ENCODE data around the gene RPS21.
"Not testable (repeated sequence)": the region's sequence is repeated elsewhere in the genome, so short reads cannot be mapped to it uniquely, and the experiment has no call there.

RPS21 gene

DNA sequence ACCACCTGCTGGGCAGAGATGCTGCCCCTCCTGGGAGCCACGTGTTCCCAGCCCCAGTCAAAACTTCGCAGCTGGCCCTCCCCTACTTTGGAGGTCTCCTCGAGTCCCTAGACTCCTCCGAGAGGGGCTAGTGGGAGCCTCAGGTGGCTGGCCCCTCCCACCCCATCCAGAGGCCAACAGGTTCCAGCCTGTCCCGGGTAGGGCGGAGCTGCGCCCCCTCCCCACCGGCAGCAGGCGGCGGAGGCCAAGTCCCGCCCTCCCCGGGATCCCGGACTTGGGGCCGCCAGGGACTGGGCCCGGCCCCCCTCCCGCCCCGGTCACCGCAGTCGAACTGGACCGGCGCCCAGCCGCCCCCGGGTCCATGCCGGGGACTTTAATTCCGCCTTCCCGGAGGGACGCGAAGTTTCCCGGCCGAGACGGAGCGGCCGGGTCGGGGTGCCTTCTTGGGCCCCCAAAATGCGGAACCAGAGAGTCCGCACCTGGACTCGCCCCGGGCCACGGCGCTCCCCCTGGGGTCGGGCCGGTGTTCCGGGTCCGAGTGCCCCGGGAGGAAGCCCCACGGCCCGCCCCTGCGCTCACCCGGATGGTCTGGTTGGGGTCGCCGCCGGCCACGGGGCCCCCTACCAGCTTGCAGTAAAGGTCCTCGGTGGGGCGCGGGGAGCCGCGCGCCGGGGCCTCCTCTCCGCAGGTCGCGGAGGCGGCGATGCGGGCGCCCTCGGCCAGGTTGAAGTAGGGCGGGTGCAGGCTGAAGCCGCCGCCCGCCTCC is 20.4 kb upstream of the RPS21 start:
- no peak for DNase-seq

DNA sequence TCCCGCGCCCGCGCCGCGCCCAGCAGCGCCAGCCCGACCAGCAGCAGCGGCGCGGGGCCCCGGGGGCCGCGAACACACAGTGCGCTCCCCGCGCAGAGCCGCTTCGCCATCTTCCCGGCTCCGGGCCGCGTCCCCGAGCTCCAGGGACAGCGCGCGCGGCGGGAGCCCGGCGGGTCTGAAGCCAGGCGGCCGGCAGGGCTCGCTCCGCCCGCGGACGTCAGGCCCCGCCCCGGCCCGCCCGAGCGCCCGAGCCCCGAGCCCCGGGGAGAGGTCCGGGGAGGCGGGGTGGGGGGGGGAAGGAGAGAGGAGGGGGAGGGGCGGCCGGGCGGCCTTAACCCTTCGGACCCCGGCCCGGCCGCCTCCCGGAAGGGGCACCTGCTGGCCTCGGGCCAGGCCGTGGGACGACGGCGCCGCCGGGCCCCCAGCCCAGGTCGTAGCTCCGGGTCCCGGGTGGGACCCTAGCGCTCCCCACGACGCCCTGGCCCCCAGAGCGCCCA is 19.7 kb upstream of the RPS21 start, which contains the start of gene LAMA5:
LAMA5 (minus strand) TSS at position 177 of the 497 bp plus-strand sequence; CDS start at position 110, 67 bp downstream.
- DNase-seq, result no peak

DNA sequence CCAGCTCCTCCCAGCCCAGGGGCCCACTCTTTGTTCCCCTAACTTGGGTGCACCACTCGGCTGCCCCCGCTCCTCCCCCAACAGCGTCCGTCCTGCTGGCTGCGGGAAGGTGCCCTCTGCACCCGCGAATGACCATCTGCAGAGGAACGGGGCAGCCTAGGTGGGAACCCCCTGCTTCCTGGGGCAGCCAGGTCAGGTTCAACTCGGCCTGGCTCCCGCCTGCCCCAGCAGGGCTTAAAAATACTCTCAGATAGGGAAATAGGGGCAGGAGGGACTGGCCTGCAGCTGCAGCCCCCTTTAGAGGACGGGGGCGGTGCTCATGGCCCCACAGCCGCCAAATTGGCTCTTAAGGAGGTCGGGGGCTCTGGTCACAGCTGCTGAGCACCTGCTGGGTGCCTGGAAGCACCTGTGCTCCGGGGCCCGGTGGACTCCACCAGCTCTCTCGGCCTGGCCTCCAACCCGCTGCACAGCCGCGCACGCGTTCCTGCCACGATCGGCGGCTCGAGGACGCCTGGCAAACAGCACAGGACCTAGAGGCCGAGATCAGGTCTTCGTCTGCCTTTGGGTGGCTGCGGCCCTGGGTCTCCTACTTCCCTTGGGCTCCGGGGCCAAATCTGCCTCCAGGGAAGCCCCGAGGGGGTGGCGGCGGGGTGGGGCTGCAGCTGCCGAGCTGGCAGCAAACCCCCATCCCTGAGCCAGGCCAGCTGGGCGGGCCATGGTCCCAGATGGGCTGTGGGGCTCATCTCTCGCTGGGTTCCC is 19.1 kb upstream of the RPS21 start:
- DNase-seq, result peak; percentile 80

DNA sequence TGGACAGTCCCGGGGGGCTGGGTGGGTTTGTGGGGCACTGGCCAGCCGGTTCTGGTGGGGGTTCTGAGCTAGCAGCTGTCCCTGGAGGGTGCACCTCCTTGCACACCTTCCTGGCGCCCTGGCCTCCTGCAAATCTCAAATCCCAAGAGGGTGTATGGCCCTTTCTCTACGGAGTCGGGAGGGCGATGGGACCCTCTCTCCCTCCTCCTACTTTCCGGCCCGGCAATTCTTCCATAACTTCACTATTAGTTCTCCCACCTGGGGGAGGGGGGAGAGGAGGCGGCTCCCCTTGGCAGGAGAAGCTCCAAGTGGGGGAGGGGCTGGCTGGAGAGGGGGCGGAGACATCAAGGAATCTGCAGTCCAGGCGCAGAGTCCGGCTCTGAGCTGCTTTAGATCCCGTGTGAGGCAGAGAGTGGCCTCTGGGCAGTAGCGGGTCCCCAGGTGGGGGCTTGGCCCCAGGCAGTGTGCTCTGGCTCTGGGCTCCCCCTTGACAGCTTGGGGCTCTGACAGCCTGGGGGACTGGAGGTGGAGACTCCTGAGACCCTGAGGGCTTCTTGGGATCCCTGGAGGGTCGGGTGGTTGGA is 18.4 kb upstream of the RPS21 start:
- no peak for DNase-seq

DNA sequence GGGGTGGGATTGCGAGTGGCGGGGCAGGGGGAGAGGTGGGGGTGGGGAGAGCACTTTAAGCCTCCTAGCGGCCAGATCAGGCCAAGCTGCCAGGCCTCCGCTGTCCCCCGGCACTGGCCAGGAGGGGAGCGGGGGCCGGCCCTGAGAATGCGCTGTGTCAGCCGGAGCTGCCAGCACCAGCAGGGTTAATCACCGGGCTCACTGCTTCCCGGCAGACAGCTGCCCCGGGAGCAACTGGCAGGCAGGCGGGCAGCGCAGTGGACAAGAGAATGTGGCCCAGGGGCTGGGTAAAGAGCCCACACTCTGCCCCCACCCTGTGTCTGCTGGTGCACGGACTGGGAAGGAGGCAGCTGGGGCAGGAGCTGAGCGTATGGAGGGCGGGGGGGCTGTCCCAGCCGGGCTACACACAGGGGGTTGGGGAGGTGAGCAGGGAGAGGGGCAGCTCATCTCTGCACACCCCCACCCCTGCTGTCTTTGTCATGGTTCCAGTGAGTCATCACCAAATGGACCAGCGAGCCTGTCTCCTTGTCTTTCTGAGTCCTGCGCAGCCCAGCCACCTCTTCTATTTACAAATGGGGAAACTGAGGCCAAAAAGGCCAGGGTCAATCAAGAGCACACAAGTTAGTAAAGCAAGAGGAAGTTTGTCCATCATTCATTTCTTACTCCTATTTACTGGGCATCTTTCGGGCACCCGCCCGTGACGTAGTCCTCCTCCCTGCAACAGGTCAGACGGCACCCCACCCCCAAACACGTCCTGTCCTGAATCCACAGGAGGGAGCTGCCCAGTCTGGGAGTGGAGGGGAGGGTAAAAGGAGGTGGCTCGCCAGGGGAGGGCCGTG is 17.7 kb upstream of the RPS21 start:
- DNase-seq, result no peak

DNA sequence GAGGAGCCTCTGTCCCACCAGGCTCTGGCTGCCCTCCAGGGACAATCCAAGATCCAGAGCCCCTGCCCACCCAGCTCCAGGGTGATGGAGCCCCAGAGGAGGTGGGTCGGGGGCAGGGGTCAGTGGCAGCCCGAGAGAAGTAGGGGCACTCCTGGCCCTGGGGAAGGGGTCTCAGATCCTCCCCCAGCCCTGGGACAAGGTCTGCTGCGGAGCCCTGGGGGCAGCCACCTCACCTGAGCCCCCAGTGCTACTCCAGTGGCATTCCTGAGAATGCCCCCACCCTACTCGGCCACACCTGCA is 17.1 kb upstream of the RPS21 start:
- DNase-seq, result no peak

DNA sequence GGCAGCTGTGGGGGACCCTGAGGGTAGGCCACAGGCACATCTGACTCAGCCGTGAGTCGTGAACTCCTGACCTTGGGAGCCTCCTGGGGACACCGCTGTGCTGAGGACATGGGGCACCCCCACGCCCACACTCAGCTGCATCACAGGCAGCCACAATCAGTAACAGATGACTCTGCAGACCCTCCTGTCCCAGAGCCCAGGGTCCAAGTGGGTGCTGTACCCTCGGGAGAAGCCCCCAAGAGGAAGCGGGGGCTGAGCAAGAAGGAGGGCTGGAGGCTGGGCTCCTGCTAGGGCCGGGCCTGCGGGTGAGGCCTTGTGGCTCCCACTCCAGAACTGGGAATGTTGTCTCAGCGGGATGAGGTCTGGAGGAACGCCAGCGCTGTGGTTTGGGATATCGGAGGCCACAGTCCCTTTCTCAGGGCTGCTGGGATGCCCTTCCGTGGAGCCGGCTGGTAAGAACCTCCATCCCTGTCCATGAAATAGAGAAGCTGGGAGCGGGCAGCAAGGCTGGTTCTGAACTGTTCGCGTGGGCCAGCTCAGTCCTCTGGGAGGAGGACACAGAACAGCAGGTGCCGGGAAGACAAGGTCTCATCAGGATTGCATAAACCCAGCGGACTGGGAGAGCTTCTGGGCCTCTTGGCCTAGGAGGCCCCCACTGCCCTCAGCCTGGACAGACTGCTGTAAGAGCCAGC is 16.6 kb upstream of the RPS21 start:
- no peak for DNase-seq

DNA sequence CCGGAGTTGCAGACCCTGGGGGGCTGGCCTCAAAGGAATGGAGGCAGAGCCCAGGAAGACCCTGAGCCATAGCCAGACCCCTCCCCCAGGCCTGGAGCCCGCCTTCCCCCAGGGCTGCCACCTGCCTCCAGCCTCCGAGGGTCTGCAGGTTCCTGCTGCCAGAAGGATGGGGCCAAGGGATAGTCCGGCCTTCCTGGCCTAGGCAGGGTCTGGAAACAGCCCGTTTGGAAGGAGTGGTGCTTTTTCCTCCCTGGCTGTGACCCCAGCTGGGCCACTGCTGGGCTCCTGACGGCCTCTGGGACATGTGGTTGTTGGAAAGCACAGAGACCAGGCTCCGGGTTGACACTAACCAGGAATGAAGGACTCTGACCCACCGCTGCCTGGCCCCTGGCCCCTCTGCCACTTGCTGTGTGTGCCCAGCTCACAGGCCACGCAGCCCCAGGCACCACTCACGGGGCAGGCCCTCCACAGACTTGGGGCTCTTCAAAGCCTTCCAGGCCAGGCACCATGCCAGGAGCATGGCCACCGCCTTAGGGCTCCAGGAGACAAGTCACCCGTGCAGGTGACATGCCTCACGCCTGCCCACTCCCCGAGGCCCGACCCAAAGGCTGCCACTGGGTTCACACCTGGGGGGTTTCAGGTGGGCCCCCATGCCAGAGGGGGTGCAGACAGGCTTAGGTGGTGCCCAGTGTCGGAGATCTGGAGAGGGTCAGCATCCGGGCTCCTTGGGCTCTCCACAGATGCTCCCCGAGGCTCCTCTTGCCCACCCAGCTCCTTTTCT is 15.9 kb upstream of the RPS21 start:
- no peak for DNase-seq

DNA sequence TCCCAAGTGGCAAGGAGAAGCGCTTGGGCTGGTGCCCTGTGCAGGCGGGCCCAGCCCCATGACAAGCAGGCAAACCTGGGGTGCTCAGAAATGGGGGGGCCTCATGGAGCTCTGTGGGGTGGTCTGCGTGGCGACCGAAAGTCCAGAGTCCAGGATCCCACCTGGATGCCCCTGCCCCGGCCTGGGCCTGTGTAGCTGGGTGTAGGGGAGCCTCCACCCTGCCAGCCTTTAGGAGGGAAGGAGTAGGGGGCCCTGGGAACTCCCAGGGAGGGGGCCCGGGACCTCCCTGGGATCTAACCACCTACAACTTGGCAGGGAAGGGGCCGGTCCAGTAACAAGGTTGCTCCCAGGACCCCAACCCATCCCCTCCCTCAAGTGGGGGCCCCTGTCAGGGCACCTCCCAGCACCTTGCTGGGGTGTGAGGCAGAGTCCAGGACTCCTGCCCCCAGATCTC is 15.3 kb upstream of the RPS21 start:
- no peak for DNase-seq

DNA sequence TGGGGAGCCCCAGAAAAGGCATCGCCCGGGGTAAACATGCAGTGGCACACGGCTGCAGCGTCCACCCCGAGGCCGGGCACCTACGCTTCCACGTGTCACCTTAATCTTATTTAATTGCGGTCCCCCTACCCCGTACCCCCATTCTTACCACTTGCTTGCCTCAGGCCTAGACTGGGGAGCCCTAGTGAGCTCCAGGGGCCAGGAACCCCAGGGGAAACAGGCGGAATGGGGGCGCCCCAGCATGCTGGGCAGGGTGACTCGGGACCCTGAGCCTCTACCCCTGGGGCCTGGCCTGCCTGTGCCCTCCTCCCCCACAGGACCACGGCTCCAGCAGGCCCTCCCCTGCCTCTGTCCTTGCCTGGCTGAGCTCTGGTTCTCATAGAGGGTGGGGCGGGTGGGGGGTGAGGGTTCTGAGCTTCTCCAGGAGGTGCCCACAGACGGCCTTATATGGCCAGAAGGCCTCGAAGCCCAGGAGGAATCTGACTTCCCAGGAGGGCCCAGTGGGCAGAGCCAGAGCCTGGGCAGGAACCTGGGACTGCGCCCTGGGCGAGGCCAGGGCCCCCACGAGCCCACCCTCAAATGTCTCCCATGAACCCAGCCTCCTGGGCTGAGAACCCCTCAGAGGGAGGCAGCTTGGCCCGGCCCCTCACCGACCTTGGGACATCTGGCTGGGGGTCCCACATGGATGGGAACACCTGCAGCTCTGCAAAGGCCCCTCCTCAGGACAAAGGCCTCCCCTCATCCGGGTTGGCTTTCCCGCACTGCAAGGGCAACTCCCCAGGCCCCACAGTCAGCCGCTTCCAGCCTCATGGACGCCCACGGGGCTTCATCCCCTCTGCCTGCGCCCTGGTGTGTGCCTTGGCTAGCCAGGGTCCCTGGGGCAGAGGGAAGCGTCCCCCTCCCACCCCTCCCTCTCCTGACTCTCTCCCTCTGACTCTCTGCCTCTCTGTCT is 14.6 kb upstream of the RPS21 start:
- DNase-seq, result no peak

DNA sequence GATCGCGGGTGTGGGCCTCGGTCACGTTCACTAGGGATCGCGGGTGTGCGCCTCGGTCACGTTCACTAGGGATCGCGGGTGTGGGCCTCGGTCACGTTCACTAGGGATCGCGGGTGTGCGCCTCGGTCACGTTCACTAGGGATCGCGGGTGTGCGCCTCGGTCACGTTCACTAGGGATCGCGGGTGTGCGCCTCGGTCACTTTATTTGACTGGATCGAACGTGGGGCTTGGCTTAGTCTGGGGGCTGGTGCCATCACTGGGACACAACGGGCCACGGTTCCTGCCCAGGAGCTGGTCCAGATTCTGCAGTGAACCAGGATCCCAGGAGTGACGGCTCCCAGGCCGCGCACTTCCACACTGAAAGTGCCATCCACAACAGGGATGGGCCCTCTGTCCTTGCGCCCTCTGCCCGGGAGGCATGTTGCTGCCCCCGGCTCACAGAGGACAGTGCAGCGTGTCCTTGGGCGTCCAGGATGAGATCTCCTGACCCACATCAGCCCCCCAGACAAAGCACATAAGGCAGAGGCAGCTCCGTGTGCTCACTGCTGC is 13.2 kb upstream of the RPS21 start:
- not testable (repeated sequence) for DNase-seq

DNA sequence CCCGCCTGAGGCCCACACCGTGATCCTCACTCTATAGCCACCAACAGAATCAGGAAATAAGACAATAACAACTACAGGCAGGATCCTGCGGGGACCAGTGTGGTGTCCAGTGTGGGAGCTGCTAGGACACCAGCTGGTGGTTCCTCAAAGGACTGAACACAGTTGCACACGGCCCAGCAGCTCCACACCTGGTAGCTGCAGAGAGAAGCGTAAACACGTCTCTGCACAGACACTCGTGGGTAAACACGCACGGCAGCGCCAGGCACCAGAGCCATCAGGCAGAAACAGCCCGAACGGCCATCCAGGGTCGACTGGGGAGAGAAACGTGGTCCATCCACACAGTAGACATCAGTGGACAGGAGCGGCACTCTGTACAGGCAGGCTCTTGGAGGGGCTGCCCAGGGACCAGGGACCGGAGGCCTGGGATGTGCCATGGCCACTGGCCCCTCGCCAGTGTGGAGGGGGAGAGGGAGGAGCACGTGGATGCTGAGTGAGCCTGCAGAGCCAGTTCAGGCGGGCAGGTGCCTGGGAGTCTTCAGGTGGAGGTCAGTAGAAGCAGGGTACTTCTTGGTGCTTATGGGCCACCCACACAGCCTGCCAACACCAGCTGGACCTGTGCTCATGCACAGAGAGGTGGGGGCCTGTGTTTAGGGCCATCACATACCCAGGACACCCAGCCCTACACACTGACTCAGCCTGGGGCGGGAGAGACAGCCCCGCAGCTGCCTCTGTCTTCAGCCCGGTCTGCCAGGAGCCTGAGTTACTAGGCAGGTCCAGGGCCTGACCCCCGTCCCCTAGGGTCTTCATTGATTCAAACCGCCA is 12.4 kb upstream of the RPS21 start:
- DNase-seq, result no peak

DNA sequence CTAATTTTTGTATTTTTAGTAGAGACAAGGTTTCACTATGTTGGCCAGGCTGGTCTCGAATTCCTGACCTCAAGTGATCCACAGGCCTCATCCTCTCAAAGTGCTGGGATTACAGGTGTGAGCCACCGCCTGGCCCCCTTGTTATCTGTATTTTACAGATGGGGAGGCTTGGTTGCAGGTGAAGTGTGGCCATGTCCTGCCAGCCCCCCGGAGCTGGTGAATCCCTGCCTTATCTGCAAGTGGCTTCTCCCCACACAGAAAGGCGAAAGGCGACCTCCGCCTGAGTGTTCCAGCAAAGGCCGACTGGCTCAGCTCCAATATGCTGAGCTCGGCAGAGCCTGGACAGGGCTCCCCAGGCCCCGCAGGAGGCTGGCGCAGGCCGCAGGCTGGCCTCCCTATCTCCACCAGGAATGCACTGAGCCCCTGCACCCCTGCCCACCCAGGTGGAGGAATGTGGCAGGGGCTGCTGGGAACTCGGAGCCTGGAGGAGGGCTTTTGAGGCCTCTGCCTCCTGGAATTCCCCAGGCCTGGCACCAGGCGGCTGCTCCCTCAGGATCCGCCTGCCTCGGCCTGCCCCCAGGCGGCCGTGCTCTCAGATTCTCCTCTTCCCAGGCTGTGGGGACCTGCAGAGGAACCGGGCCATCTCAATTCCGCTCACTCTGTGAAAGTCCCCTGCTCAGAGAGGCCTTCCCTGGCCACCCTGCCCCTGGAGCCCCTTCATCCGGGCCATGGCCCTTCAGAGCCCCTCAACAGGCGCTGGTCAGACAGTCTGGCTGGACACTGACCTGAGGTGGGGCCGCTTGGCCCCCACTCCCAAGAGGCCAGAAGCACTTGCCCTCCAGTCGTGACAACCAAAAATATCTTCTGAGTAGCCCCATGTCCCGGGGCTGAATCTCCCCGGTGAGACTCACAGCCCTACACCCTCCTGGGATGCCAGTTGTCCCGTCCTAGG is 10.5 kb upstream of the RPS21 start:
- DNase-seq, result no peak

DNA sequence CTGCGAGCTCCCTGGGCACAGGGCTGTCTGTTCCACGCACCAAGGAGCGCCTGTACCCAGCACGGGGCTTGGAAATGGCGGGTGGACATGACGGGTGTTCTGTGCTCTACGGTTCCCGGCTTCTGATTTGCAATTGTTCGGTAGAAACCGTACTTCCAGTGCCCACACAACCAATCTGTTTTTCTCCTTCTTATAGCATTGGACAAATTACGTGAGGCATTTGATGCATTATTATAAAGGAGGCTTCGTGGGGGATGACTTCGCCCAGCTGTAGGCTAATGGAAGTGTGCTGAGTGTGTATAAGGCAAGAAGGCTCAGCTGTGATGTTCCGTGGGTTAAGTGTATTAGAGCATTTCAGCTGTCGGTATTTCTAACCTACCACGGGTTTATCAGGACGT is 9.8 kb upstream of the RPS21 start:
- no peak for DNase-seq

DNA sequence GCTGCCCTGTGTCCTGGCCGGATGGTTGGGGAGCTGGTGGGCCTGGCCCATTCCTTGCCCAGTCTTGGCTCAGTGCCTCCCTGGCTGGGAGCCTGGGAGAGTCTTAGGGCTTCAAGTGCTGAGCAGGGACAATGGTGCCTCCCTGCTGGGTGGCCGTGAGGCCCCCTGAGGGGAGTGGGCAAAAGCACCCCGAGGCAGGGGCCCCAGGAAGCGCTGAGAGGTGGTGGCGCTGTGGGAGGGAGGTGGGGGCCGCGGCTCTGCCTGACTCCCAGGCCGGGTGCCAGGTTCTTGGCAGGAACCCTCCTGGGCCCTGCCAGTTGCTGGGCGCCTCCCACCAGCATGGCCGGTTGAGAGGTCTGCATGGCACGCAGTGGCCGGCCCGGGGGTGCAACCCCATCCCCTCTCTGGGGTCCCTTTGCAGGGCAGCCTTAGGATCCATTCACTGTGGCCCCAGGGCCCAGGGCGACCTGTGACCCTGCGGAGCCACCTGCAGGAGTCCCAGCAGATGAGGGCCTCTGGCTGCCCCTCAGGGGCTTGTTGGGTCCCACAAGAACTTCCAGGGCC is 9.2 kb upstream of the RPS21 start:
- DNase-seq, result no peak

DNA sequence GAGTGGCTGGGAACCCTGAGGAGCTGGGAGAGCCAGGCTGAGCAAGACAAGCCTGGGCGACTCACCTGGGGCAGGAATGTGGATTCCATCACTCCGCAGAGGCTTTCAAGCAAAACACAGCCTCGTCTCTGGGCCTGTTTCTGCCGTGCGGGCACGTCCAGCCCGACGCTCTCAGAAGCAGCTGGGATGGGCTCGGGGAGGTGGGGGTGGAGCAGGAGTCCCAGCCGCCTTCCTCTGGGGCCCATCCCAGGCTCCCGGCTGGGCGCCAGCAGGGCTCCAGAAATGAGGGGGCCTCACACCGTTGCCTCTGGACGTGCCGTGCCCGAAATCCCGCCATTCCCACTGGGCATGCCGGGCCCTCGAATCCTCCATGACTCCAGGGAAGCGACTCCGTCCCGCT is 8.7 kb upstream of the RPS21 start:
- DNase-seq, result no peak

DNA sequence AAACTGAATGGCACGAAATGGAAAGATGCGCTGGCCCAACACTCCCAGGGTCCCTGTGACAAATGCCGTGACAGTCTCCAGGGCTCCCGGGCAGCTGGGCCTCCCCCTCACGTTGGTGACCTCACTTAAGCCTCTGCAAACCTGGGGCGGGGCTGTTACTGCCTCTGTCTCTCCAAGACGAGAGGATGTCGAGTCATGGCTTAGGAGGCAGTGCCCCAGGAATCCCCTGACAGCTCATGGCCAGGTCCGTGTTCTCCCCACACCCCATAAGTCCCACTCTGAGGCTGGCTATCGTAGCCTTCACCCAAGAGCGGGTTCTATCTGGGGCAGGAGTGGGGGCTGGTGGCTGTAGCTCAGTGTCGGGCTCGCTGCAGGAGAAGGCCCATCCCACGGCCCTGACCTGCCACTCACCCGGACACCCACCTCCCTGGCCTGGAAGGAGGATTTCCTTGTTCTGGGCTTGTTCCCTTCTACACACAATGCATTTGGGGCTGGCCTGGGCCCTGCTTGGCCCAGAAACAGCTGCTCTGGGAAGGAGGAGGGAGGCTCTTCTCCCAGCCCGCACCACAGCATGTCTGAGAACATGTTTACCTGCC is 5.6 kb upstream of the RPS21 start:
- DNase-seq, result no peak
